Measurements from ENCODE around the gene HSDL2.

Gene HSDL2

GRCh38 chr9:112516769-112517168 lies 136.9 kb downstream of the HSDL2 start:
- Histone ChIP-seq H3K56ac (ENCODE audit: low read length) (no peak overlapping the region), H2BK15ac (replicated peaks; ENCODE audit: low read depth) (no peak overlapping the region)
- WGBS (ENCODE audit: extremely low coverage, insufficient coverage, low lambda C conversion rate), result no CpG with 5 or more reads among the region's 2 CpGs

DNA sequence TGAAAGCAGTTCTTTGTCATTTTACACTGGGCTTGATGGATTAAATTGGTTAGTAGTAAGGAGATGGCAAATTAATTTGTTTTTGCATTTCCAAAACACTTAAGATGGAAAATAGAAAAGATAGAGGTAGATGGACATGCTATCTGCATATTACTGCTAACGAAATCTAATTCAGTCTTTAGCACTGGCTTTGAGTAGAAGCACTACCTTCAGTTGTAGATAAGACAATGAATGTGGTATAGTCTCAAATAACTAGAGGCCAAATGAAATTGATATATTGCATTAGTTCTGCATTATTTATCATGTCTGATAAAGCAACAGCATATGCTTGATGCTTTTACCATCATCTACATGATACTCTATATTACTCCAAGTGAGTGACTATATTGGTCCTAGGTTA lies 140.2 kb downstream of the HSDL2 start:
- no peak overlapping the region for H3K4me3 ChIP-seq (ENCODE audit: low read length)
- H3K4ac ChIP-seq (ENCODE audit: low read depth, low read length), result no peak overlapping the region
- no peak overlapping the region for H2BK5ac ChIP-seq (ENCODE audit: low read length)
- no peak overlapping the region for H2BK15ac ChIP-seq (replicated peaks; ENCODE audit: low read depth)
- H3K27ac ChIP-seq (ENCODE audit: low read depth, low read length), result no peak overlapping the region
- no peak overlapping the region for H2BK120ac ChIP-seq (ENCODE audit: low read depth, low read length)
- WGBS (ENCODE audit: extremely low coverage, insufficient coverage, low lambda C conversion rate), result no CpG with 5 or more reads among the region's 1 CpG
- no peak overlapping the region for H4K8ac ChIP-seq (ENCODE audit: low read depth, low read length)
- no peaks in the 10 kb centered on the region for H3K36me3 ChIP-seq (ENCODE audit: control insufficient read depth, insufficient read depth, low read length)
- no peak for DNase-seq
- peaks cover 14% of the 10 kb centered on the region for H3K79me1 ChIP-seq (ENCODE audit: low read length)
- H3K23ac ChIP-seq (ENCODE audit: low read length), result no peak overlapping the region
- no peak overlapping the region for H4K5ac ChIP-seq (ENCODE audit: low read length)
- no peak overlapping the region for H3K18ac ChIP-seq (ENCODE audit: low read length)
- H3K9ac ChIP-seq (ENCODE audit: low read length), result no peak overlapping the region
- H3K56ac ChIP-seq (ENCODE audit: low read length), result no peak overlapping the region
- H3K27me3 ChIP-seq (ENCODE audit: insufficient read depth, low read length, poor library complexity), result no peaks in the 10 kb centered on the region
- no peak overlapping the region for H3K4me2 ChIP-seq (ENCODE audit: low read length)
- H2AK5ac ChIP-seq (ENCODE audit: low read length), result no peak overlapping the region
- H3K79me2 ChIP-seq (ENCODE audit: control insufficient read depth, insufficient read depth, low read length), result peaks cover 19% of the 10 kb centered on the region
- H3K4me1 ChIP-seq (ENCODE audit: control insufficient read depth, low read depth, low read length), result no peaks in the 10 kb centered on the region

More at GRCh38 chr9:112516769-112517168, 136.9 kb downstream of the HSDL2 start:
- peaks cover 3% of the 10 kb centered on the region for H3K79me1 ChIP-seq (ENCODE audit: low read length)
- H2BK5ac ChIP-seq (ENCODE audit: low read length), result no peak overlapping the region
- H3K4ac ChIP-seq (ENCODE audit: low read depth, low read length), result no peak overlapping the region
- no peak overlapping the region for H3K9ac ChIP-seq (ENCODE audit: low read length)
- H3K23ac ChIP-seq (ENCODE audit: low read length), result no peak overlapping the region
- H3K79me2 ChIP-seq (ENCODE audit: control insufficient read depth, insufficient read depth, low read length), result peaks cover 4% of the 10 kb centered on the region
- H2BK120ac ChIP-seq (ENCODE audit: low read depth, low read length), result no peak overlapping the region
- no peak overlapping the region for H3K4me2 ChIP-seq (ENCODE audit: low read length)
- no peak overlapping the region for H2AK5ac ChIP-seq (ENCODE audit: low read length)
- H3K18ac ChIP-seq (ENCODE audit: low read length), result no peak overlapping the region
- no peaks in the 10 kb centered on the region for H3K36me3 ChIP-seq (ENCODE audit: control insufficient read depth, insufficient read depth, low read length)
- H3K27ac ChIP-seq (ENCODE audit: low read depth, low read length), result no peak overlapping the region
- H3K4me1 ChIP-seq (ENCODE audit: control insufficient read depth, low read depth, low read length), result no peaks in the 10 kb centered on the region
- H4K8ac ChIP-seq (ENCODE audit: low read depth, low read length), result no peak overlapping the region
- H3K27me3 ChIP-seq (ENCODE audit: insufficient read depth, low read length, poor library complexity), result no peaks in the 10 kb centered on the region
- H4K5ac ChIP-seq (ENCODE audit: low read length), result no peak overlapping the region
- no peak for DNase-seq
- H3K4me3 ChIP-seq (ENCODE audit: low read length), result no peak overlapping the region

DNA sequence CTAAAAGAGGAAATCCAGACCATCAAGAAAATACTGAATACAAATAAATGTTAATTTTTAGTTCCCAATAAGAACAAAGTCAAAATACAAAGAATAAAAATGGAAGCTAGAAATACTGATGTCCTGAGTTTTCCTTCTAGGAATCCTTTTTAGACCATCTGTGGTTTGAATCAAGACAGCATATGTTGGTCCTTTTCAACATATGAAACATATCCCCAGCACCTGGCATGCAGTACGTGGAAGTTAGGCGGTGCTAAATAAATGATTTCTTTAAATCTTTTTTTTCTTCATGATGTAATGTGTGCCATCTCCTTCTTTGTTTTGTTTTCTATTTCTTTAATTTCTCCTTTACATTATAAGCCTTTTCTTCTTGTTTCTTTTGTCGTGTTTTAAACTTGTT lies 140.7 kb downstream of the HSDL2 start:
- Histone ChIP-seq H2BK15ac (replicated peaks; ENCODE audit: low read depth) (no peak overlapping the region), H2AK5ac (ENCODE audit: low read length) (no peak overlapping the region), H3K9ac (ENCODE audit: low read length) (no peak overlapping the region), H3K79me1 (ENCODE audit: low read length) (peaks cover 14% of the 10 kb centered on the region), H2BK120ac (ENCODE audit: low read depth, low read length) (no peak overlapping the region), H3K4me3 (ENCODE audit: low read length) (no peak overlapping the region), H3K27ac (ENCODE audit: low read depth, low read length) (no peak overlapping the region), H3K18ac (ENCODE audit: low read length) (no peak overlapping the region), H3K4ac (ENCODE audit: low read depth, low read length) (no peak overlapping the region), H3K27me3 (ENCODE audit: insufficient read depth, low read length, poor library complexity) (no peaks in the 10 kb centered on the region), H4K5ac (ENCODE audit: low read length) (no peak overlapping the region), H3K4me2 (ENCODE audit: low read length) (no peak overlapping the region), H3K4me1 (ENCODE audit: control insufficient read depth, low read depth, low read length) (no peaks in the 10 kb centered on the region), H3K23ac (ENCODE audit: low read length) (no peak overlapping the region), H2BK5ac (ENCODE audit: low read length) (no peak overlapping the region), H4K8ac (ENCODE audit: low read depth, low read length) (no peak overlapping the region), H3K79me2 (ENCODE audit: control insufficient read depth, insufficient read depth, low read length) (peaks cover 20% of the 10 kb centered on the region), H3K56ac (ENCODE audit: low read length) (no peak overlapping the region), H3K36me3 (ENCODE audit: control insufficient read depth, insufficient read depth, low read length) (no peaks in the 10 kb centered on the region)
- no peak for DNase-seq
- no CpG with 5 or more reads among the region's 3 CpGs for WGBS (ENCODE audit: extremely low coverage, insufficient coverage, low lambda C conversion rate)
